ENCODE data around the gene AGAP5.
A peak's percentile ranks its signal among the peaks of the same experiment; 100 is the strongest.

Gene AGAP5

GRCh38 chr10:73650537-73651331 is 47.2 kb downstream of the AGAP5 start:
- DNase-seq: peak; percentile 98

- no peak for DNase-seq
Measured at GRCh38 chr10:73649876-73650536, 47.9 kb downstream of the AGAP5 start.

- DNase-seq: no peak
Measured at GRCh38 chr10:73648975-73649829, 48.7 kb downstream of the AGAP5 start.

GRCh38 chr10:73647875-73648651 is 49.8 kb downstream of the AGAP5 start:
- no peak for DNase-seq

GRCh38 chr10:73647211-73647874 is 50.6 kb downstream of the AGAP5 start:
- DNase-seq: no peak

GRCh38 chr10:73646598-73647041 is 51.3 kb downstream of the AGAP5 start:
- DNase-seq: no peak

- peak; percentile 61 for DNase-seq
Measured at GRCh38 chr10:73645251-73645650, 52.7 kb downstream of the AGAP5 start.

- DNase-seq: no peak
Measured at GRCh38 chr10:73644767-73645166, 53.1 kb downstream of the AGAP5 start.

- DNase-seq: peak; percentile 56
Measured at GRCh38 chr10:73644015-73644743, 53.7 kb downstream of the AGAP5 start.

GRCh38 chr10:73643362-73643761 is 54.5 kb downstream of the AGAP5 start:
- no peak for DNase-seq

- DNase-seq: peak; percentile 67
Measured at GRCh38 chr10:73641328-73642060, 56.4 kb downstream of the AGAP5 start, which contains the start of gene MYOZ1. TSS of gene MYOZ1 (minus strand) at chr10:73641474. CDS start at chr10:73640017, 1,457 bp downstream.

- no peak for DNase-seq
Measured at GRCh38 chr10:73639286-73639685, 58.6 kb downstream of the AGAP5 start.

GRCh38 chr10:73635781-73636180 is 62.1 kb downstream of the AGAP5 start:
- peak; percentile 31 for DNase-seq

GRCh38 chr10:73634421-73634820 is 63.5 kb downstream of the AGAP5 start:
- DNase-seq: no peak

- DNase-seq: no peak
Measured at GRCh38 chr10:73629165-73629564, 68.7 kb downstream of the AGAP5 start.

- no peak for DNase-seq
Measured at GRCh38 chr10:73628405-73628804, 69.5 kb downstream of the AGAP5 start.

GRCh38 chr10:73627300-73627699 is 70.6 kb downstream of the AGAP5 start:
- DNase-seq: no peak

- DNase-seq: peak; percentile 98
Measured at GRCh38 chr10:73625884-73626752, 71.8 kb downstream of the AGAP5 start.
